WERI-Rb-1 (cell line): Measurements from ENCODE around the gene BEAN1.

Source experiments
- DNase-seq: peaks from one replicate; pipeline ENCODE4 v3.0.0-alpha.2; 2020
- H3K27ac ChIP-seq: fragments of 250-450 bp; sonication (Bioruptor Pico); 2 replicates; pipeline ENCODE4 v1.5.1; 2020; ENCODE audit warnings: mild to moderate bottlenecking, moderate library complexity
- H3K27me3 ChIP-seq: fragments of 250-450 bp; sonication (Bioruptor Pico); 2 replicates; pipeline ENCODE4 v1.5.1; 2021; ENCODE audit warnings: mild to moderate bottlenecking, low read depth, moderate library complexity; ENCODE audit not compliant: insufficient read depth, severe bottlenecking
- H3K36me3 ChIP-seq: fragments of 250-450 bp; sonication (Bioruptor Pico); 2 replicates; pipeline ENCODE4 v1.5.1; 2020; ENCODE audit warnings: mild to moderate bottlenecking, moderate library complexity
- H3K4me3 ChIP-seq: 2 replicates; pipeline ENCODE4 v1.5.1; 2011; ENCODE audit warnings: low read depth, mild to moderate bottlenecking, control low read depth, low read length
- H3K9me3 ChIP-seq: fragments of 250-450 bp; sonication (Bioruptor Pico); 2 replicates; pipeline ENCODE4 v1.5.1; 2021; ENCODE audit warnings: mild to moderate bottlenecking, moderate library complexity; ENCODE audit not compliant: severe bottlenecking
- TF ChIP-seq, protein P1 (sequence below): IDR thresholded peaks from 2 replicates; pipeline ENCODE4 v1.5.1; 2011; ENCODE audit warnings: low read depth, mild to moderate bottlenecking, control low read depth, inconsistent platforms, low read length

Gene BEAN1

DNA sequence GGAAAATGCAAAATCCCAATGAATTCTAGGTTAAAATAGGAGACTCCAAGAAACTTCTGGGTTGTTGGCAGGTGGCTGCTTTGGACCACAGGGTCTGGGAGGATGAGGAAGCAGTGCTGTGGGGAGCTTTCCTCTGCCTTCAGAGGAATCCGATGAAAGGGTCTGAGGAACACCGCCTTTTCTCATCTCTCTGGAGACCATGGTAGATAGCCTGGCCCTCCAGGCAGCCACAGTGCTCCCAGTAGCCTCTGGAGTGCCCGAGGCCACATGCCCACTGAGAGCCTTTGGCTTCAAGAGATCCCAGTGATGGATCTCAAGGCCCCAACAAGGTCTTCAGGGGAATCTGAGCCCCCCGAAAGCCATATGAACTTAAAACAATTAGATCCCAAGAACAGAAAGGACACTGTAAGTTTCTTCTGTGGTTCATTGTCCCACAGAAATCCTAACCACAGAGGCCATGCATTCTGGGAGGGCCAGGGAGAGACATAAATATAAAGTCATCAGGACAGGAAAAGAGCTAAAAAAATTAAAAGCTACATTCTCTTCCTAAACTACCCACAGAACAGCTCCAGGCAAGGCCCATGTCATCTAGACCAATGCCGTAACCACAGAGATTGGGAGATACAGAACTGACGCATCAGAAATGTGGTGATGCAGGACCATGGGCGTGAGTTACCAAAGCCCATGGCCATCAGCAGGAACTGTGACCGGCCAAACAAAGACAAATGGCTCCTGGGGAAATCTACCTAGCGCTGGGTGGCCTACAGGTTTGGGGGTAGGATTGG, 98.5 kb downstream of the BEAN1 start:
- no peak overlapping the region for H3K4me3 ChIP-seq
- no peaks in the 10 kb centered on the region; the same call in 1 of the 2 replicates for H3K36me3 ChIP-seq
- TF ChIP-seq, protein P1, sequence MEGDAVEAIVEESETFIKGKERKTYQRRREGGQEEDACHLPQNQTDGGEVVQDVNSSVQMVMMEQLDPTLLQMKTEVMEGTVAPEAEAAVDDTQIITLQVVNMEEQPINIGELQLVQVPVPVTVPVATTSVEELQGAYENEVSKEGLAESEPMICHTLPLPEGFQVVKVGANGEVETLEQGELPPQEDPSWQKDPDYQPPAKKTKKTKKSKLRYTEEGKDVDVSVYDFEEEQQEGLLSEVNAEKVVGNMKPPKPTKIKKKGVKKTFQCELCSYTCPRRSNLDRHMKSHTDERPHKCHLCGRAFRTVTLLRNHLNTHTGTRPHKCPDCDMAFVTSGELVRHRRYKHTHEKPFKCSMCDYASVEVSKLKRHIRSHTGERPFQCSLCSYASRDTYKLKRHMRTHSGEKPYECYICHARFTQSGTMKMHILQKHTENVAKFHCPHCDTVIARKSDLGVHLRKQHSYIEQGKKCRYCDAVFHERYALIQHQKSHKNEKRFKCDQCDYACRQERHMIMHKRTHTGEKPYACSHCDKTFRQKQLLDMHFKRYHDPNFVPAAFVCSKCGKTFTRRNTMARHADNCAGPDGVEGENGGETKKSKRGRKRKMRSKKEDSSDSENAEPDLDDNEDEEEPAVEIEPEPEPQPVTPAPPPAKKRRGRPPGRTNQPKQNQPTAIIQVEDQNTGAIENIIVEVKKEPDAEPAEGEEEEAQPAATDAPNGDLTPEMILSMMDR, result no peak
- H3K27me3 ChIP-seq, result no peaks in the 10 kb centered on the region
- no peak for DNase-seq
- no peaks in the 10 kb centered on the region for H3K9me3 ChIP-seq
- H3K27ac ChIP-seq, result no peak overlapping the region

DNA sequence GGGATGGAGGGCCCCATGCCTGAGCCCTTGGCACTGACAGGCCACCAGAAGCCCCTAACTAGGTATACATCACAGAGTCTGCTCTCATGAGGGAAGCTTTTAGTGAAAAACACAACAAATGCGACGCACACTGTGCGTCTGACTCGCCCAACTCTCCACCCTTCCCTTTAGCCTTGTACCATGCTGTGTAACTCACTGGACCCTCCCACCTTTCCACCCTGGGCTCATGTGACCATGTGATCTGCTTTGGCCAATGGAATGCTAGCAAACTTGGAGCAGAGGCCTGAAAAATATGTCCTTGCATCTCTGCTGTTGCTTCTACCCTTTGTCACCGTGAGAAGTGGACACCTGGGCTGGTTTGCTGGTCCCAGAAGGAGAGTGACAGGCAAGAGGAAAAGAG, 101.2 kb downstream of the BEAN1 start:
- H3K36me3 ChIP-seq, result peaks cover 2% of the 10 kb centered on the region
- TF ChIP-seq, protein P1, result no peak

DNA sequence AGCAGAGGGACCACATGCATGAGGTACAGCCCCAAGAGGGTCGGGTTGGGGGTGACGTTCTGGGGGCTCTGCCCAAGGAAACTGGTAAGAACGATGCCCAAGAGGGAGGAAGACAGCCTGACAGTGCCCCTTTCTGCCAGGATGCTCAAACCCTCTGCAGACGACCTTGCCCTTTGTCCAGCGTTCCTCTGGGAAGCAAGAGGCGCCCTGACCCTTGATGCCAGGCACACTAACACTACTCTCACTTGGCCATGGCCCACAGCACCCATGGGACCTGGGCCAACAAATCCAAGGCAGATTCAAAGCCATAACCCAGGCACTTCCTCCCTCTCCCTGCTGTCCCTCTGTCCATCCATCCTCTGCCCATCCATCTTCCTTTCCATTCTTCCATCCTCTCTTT, 102.4 kb downstream of the BEAN1 start:
- TF ChIP-seq, protein P1, result no peak
- H3K4me3 ChIP-seq, result no peak overlapping the region
- H3K27me3 ChIP-seq, result no peaks in the 10 kb centered on the region
- H3K36me3 ChIP-seq, result peaks cover 2% of the 10 kb centered on the region
- DNase-seq, result no peak
- no peak overlapping the region for H3K27ac ChIP-seq
- no peaks in the 10 kb centered on the region for H3K9me3 ChIP-seq

More for the DNA sequence above, 101.2 kb downstream of the BEAN1 start:
- H3K27me3 ChIP-seq, result no peaks in the 10 kb centered on the region
- H3K27ac ChIP-seq, result no peak overlapping the region
- no peak overlapping the region for H3K4me3 ChIP-seq
- no peaks in the 10 kb centered on the region for H3K9me3 ChIP-seq
- no peak for DNase-seq
